Astrocyte of the spinal cord (primary cell): ENCODE results near the gene TRPM7.

Experiments used
- DNase-seq: peaks from one replicate; pipeline ENCODE4 v3.0.0; 2011; ENCODE audit warnings: low read depth, low spot score
- H3K4me3 ChIP-seq: 2 replicates; pipeline ENCODE4 v1.5.1; 2011; ENCODE audit warnings: low read depth, mild to moderate bottlenecking, low read length, moderate library complexity
- in situ Hi-C: cut with HindIII; loops from 2 replicates; pipeline ENCODE4 v1.10.0; 2017; ENCODE audit warnings: low sequenced_read_pairs
- TF ChIP-seq, protein P1 (sequence below): IDR thresholded peaks from 2 replicates; pipeline ENCODE4 v1.5.1; 2012; ENCODE audit warnings: low read depth, mild to moderate bottlenecking, low read length, inconsistent platforms

Gene TRPM7

DNA sequence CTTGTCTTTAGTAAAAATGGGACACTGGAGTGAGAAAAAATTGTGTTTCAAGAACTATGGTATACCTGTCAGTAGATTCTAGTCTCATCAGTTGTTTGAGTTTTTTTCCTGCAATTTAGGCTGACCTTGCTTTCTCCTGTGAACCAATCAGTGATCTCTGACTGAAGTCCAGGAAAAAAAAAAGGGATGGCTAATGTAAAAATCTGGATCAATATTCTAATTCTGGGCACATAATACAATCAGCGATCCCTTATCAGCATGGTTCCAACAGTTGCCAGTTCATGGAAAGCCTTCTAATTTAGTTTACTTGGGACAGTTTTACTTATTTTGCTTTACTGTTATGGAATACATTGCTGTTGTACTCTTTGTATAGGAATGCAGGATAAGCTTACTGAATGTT is 17.0 kb downstream of the TRPM7 start:
- in situ Hi-C loops: no loop called here
- TF ChIP-seq, protein P1, sequence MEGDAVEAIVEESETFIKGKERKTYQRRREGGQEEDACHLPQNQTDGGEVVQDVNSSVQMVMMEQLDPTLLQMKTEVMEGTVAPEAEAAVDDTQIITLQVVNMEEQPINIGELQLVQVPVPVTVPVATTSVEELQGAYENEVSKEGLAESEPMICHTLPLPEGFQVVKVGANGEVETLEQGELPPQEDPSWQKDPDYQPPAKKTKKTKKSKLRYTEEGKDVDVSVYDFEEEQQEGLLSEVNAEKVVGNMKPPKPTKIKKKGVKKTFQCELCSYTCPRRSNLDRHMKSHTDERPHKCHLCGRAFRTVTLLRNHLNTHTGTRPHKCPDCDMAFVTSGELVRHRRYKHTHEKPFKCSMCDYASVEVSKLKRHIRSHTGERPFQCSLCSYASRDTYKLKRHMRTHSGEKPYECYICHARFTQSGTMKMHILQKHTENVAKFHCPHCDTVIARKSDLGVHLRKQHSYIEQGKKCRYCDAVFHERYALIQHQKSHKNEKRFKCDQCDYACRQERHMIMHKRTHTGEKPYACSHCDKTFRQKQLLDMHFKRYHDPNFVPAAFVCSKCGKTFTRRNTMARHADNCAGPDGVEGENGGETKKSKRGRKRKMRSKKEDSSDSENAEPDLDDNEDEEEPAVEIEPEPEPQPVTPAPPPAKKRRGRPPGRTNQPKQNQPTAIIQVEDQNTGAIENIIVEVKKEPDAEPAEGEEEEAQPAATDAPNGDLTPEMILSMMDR: no peak
- no peak overlapping the region for H3K4me3 ChIP-seq
- no peak for DNase-seq

DNA sequence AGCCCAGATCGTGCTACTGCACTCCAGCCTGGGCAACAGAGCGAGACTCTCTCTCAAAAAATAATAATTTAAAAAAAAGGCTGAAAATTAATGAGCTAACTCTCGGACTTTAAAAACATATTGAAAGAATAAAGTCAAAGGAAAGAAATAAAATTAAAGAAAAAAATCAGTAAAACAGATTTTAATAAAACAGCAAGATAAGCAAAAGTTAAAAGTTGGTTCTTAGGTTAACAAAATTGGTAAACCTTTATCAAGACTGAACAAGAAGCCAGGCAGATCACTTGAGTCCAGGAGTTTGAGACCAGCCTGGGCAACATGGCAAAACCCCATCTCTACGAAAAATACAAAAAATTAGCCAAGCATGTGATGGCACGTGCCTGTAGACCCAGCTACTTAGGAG is 20.7 kb downstream of the TRPM7 start:
- DNase-seq: no peak
- TF ChIP-seq, protein P1: no peak
- in situ Hi-C loops: no loop called here
- H3K4me3 ChIP-seq: no peak overlapping the region

DNA sequence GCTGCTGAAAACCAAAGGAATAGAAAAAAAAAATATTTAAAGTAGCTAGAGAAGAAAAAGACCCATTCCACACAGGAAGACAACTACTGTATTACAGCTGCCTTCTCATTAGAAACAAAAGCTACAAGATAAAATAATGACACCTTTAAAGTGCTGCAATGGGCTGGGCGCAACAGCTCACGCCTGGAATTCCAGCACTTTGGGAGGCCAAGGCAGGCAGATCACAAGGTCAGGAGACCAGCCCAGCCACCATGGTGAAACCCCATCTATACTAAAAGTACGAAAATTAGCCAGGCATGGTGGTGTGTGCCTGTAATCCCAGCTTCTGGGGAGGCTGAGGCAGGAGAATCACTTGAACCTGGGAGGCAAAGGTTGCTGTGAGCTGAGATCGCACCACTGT is 31.0 kb downstream of the TRPM7 start:
- no peak overlapping the region for H3K4me3 ChIP-seq
- in situ Hi-C loops: no loop called here
- DNase-seq: no peak
- TF ChIP-seq, protein P1: no peak

DNA sequence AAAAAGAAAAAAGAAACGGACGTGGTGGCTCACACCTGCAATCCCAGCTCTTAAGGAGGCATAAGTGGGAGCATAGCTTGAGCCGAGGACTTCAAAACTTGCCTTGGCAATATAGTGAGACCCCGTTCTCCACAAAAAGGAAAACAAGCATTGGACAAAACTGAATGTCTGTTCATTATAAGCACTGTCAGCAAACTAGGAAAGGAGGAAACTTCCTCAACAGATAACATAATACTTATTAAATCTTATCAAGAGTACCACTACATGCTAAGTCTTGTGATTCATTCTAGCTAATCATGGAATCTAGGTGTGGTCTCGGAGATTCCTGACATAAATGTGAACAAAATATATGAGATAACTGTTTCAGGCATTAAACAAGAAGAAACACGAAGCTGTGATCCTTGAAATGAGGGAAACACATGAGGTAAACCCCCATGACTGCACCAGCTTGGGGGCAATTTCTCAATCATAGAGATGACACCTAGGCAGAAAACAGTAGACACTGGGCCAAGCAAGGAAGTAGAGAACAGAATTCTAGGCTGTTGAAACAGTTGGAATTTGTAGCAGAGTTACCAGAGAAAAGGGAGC is 33.3 kb downstream of the TRPM7 start:
- DNase-seq: no peak
- no peak overlapping the region for H3K4me3 ChIP-seq
- in situ Hi-C loops: no loop called here
- TF ChIP-seq, protein P1: no peak

DNA sequence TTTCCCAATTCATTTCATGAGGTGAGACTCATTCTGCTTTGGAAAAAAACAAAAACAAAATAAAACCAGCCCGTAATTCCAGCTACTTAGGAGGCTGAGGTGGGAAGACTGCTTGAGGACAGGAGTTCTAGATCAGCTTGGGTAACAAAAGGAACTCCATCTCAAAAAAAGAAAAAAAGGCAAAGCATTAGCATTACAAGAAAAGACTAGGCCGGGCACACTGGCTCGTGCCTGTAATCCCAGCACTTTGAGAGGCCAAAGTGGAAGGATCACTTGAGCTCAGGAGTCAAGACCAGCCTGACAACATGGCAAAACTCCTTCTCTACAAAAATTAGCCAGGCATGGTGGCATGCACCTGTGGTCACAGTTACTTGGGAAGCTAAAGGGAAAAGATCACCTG is 33.9 kb downstream of the TRPM7 start:
- no peak for DNase-seq
- H3K4me3 ChIP-seq: no peak overlapping the region
- TF ChIP-seq, protein P1: no peak
- in situ Hi-C loops: no loop called here

DNA sequence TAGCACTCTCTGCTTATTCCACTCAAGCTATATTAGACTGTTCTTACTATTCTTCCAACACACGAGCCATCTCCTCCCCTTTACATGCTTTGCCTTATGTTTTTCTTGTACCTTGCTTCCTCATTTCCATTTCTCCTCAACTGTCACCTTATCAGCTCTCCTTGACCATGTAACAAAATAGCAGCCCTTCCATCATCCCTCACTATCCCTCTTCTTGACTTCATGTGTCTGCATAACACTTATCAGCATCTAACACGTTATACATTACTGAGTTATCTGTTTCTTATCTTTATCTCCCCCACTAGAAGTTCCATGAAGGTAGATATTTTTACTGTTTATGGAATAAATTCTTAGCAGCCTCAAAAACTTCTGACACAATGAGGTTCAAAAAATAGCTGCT is 45.3 kb downstream of the TRPM7 start:
- TF ChIP-seq, protein P1: no peak
- H3K4me3 ChIP-seq: no peak overlapping the region
- no peak for DNase-seq
- in situ Hi-C loops: no loop called here

DNA sequence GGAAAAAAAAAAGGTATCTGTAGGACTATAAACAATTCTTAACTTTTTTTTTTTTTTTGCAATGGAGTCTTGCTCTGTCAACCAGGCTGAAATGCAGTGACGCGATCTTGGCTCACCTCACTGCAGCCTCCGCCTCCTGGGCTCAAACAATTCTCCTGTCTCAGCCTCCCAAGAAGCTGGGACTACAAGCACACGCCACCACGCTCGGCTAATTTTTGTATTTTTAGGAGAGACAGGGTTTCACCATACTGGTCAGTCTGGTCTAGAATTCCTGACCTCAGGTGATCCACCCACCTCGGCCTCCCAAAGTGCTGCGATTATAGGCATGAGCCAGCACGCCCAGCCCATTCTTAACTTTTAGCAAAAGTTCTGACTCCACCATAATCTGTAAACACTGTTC is 50.5 kb downstream of the TRPM7 start:
- TF ChIP-seq, protein P1: no peak
- H3K4me3 ChIP-seq: no peak overlapping the region
- in situ Hi-C loops: no loop called here
- DNase-seq: no peak
